SU-DHL-6 (cell line): Measurements from ENCODE around the gene MRPS27.

Experiments used
- EZH2phosphoT487 ChIP-seq: fragments of 200-600 bp; sonication (generic), shearing (Covaris generic); conservative IDR thresholded peaks from 2 replicates; pipeline ENCODE4 v1.6.1; 2018; ENCODE audit warnings: mild to moderate bottlenecking, antibody characterized with exemption, low read length, moderate library complexity, mixed read lengths
- TF ChIP-seq, protein P1 (sequence below): fragments of 200-600 bp; sonication (generic); IDR thresholded peaks from one replicate; pipeline ENCODE4 v1.5.1; 2017; ENCODE audit warnings: antibody characterized with exemption, mild to moderate bottlenecking, low read length, moderate library complexity; ENCODE audit not compliant: insufficient read depth, poor library complexity, severe bottlenecking

DNA sequence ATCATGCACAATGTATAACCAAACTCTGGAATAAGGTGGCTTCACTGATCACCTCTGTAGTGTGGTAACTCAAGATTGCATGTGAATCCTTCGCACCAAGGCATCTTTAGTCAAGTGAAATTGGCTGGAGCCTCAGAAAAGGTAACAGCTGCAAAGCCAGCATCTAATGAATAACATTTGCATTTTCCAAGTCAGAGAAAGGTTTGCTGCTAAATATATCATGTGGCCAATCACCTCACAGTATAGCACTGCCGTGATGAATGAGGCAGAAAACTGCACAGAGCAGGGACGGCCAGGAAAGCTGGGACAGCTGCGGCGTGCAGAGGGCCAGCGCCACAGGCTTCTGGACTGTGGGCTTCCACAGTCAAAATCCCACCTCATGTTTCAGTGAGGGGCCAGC lies 18.5 kb downstream of the MRPS27 start:
- TF ChIP-seq, protein P1, sequence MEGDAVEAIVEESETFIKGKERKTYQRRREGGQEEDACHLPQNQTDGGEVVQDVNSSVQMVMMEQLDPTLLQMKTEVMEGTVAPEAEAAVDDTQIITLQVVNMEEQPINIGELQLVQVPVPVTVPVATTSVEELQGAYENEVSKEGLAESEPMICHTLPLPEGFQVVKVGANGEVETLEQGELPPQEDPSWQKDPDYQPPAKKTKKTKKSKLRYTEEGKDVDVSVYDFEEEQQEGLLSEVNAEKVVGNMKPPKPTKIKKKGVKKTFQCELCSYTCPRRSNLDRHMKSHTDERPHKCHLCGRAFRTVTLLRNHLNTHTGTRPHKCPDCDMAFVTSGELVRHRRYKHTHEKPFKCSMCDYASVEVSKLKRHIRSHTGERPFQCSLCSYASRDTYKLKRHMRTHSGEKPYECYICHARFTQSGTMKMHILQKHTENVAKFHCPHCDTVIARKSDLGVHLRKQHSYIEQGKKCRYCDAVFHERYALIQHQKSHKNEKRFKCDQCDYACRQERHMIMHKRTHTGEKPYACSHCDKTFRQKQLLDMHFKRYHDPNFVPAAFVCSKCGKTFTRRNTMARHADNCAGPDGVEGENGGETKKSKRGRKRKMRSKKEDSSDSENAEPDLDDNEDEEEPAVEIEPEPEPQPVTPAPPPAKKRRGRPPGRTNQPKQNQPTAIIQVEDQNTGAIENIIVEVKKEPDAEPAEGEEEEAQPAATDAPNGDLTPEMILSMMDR, result no peak
- no peak for TF ChIP-seq EZH2phosphoT487
